Endothelial cell of umbilical vein (primary cell): ENCODE data around the gene AP1M1. TPM values are rescaled to one million over a fixed set of nuclear protein-coding genes. Genes with fewer than 3 reads are reported as not detected.

Experiments
- BruUV-seq: library from RNA; stranded (reverse); fragments of 400-500 nt; replicated peaks from 2 replicates; lab custom pipeline; 2021; lab: Mats Ljungman, UMichigan
- CTCF ChIA-PET: fragments of 300-600, 350-600 bp; sonication (Branson Sonifier 250); formaldehyde crosslinking; loops from one replicate; lab custom pipeline; 2021; ENCODE audit warnings: antibody characterized with exemption, inconsistent platforms; lab: Charles Lee
- POLR2A ChIA-PET: fragments of 300-600, 350-600 bp; sonication (Branson Sonifier 250); formaldehyde crosslinking; loops from one replicate; lab custom pipeline; 2021; ENCODE audit warnings: antibody characterized with exemption, inconsistent platforms; lab: Charles Lee
- DNase-seq: peaks from one replicate; pipeline ENCODE4 v3.0.0-alpha.2; 2011; ENCODE audit warnings: low read depth, low spot score
- FAIRE-seq: peaks from 2 replicates; lab custom pipeline; 2011; peaks lifted over from hg19 to GRCh38; lab: Jason Lieb, UNC
- H2AFZ ChIP-seq: 2 replicates; pipeline ENCODE4 v1.6.0; 2012; ENCODE audit warnings: low read depth, low read length, control low read depth, inconsistent platforms
- H3K27ac ChIP-seq: 2 replicates; pipeline ENCODE4 v1.5.1; 2011; ENCODE audit warnings: low read depth, mild to moderate bottlenecking, control low read depth, low read length, moderate library complexity; ENCODE audit not compliant: insufficient read depth
- H3K27me3 ChIP-seq, 2 experiments: 2 replicates each; pipeline versions ENCODE4 v1.6.0 to v1.6.1; 2011; ENCODE audit warnings: low read length in 2 of 2, mixed read lengths in 1 of 2; ENCODE audit not compliant: control insufficient read depth in 2 of 2, insufficient read depth in 2 of 2
- H3K36me3 ChIP-seq, 2 experiments: 2 replicates in 1 of 2; 3 replicates in 1 of 2; pipeline ENCODE4 v1.5.1; 2011; ENCODE audit warnings: low read length in 2 of 2, mild to moderate bottlenecking in 1 of 2, moderate library complexity in 1 of 2; ENCODE audit not compliant: control insufficient read depth in 2 of 2, insufficient read depth in 2 of 2; ENCODE audit errors: extremely low read depth in 1 of 2
- H3K4me1 ChIP-seq: 3 replicates; pipeline ENCODE4 v1.5.1; 2011; ENCODE audit warnings: mild to moderate bottlenecking, low read length; ENCODE audit not compliant: control insufficient read depth, insufficient read depth; ENCODE audit errors: extremely low read depth
- H3K4me2 ChIP-seq: 2 replicates; pipeline ENCODE4 v1.6.1; 2011; ENCODE audit warnings: low read length, control low read depth, mixed read lengths; ENCODE audit not compliant: insufficient read depth
- H3K4me3 ChIP-seq, 3 experiments: fragments of 200-600 bp in 1 of 3; sonication (generic), shearing (Covaris generic) in 1 of 3; replicated peaks in 1 of 3; 2 replicates each; pipeline ENCODE4 v1.5.1; 2011 to 2016; ENCODE audit warnings: control low read depth in 3 of 3, low read length in 3 of 3, mild to moderate bottlenecking in 2 of 3, inconsistent platforms in 1 of 3, low read depth in 1 of 3, moderate library complexity in 1 of 3; ENCODE audit not compliant: insufficient read depth in 1 of 3
- H3K79me2 ChIP-seq: 2 replicates; pipeline ENCODE4 v1.6.0; 2012; ENCODE audit warnings: low read length, inconsistent platforms; ENCODE audit not compliant: control insufficient read depth, insufficient read depth
- H3K9ac ChIP-seq: replicated peaks from 2 replicates; pipeline ENCODE3; 2011; ENCODE audit warnings: low read length, control low read depth; ENCODE audit not compliant: insufficient read depth; ENCODE audit errors: extremely low read depth
- H3K9me1 ChIP-seq: replicated peaks from 3 replicates; pipeline ENCODE4 v1.6.0; 2011; ENCODE audit warnings: mild to moderate bottlenecking, low read length; ENCODE audit not compliant: control insufficient read depth, insufficient read depth; ENCODE audit errors: extremely low read depth
- H3K9me3 ChIP-seq: replicated peaks from 2 replicates; pipeline ENCODE4 v1.5.1; 2012; ENCODE audit warnings: low read length, inconsistent platforms; ENCODE audit not compliant: control insufficient read depth, insufficient read depth
- H4K20me1 ChIP-seq: replicated peaks from 2 replicates; pipeline ENCODE3; 2011; ENCODE audit warnings: mild to moderate bottlenecking, low read length; ENCODE audit not compliant: control insufficient read depth, insufficient read depth; ENCODE audit errors: extremely low read depth
- EZH2 ChIP-seq: IDR thresholded peaks from 2 replicates; pipeline ENCODE4 v1.6.1; 2012; ENCODE audit warnings: borderline replicate concordance, low read depth, mild to moderate bottlenecking, moderate library complexity, low read length, inconsistent platforms; ENCODE audit not compliant: severe bottlenecking
- FOS ChIP-seq: IDR thresholded peaks from 2 replicates; pipeline ENCODE4 v1.6.1; 2011; ENCODE audit warnings: mild to moderate bottlenecking, low read length, moderate library complexity, borderline replicate concordance; ENCODE audit not compliant: insufficient read depth
- GATA2 ChIP-seq: IDR thresholded peaks from 2 replicates; pipeline ENCODE4 v1.7.0; 2011; ENCODE audit warnings: low read depth, mild to moderate bottlenecking, moderate library complexity, mixed read lengths, low read length; ENCODE audit not compliant: insufficient read length, insufficient read depth
- MAX ChIP-seq: IDR thresholded peaks from 2 replicates; pipeline ENCODE4 v1.6.1; 2011; ENCODE audit not compliant: insufficient read depth, insufficient read length
- MYC ChIP-seq: IDR thresholded peaks from one replicate; pipeline ENCODE4 v1.6.1; 2011; ENCODE audit warnings: mild to moderate bottlenecking, low read depth, low read length
- POLR2A ChIP-seq: IDR thresholded peaks from 2 replicates; pipeline ENCODE4 v1.6.1; 2012; ENCODE audit warnings: low read depth, mild to moderate bottlenecking, control low read depth, low read length
- POLR2AphosphoS5 ChIP-seq: IDR thresholded peaks from 2 replicates; pipeline ENCODE4 v1.6.1; 2012; ENCODE audit warnings: low read depth, mild to moderate bottlenecking, control low read depth, low read length, moderate library complexity; ENCODE audit not compliant: insufficient read depth
- dilution Hi-C: fragments of 300-500 bp; cut with MboI; formaldehyde crosslinking; loops from one replicate; pipeline ENCODE4 v1.15.0; 2019; ENCODE audit warnings: low sequenced_read_pairs; ENCODE audit not compliant: extremely low pct_ligation_motif_present
- intact Hi-C: fragments of 100-400 bp; cut with micrococcal nuclease; formaldehyde crosslinking; loops from one replicate; pipeline ENCODE4 v1.10.0; 2022
- polyA plus RNA-seq, 4 experiments: library from polyadenylated mRNA; depleted of rRNA in 3 of 4; stranded (reverse) in 3 of 4; unstranded in 1 of 4; fragments of >200 nt; gene quantifications; 2 replicates each; pipeline versions ENCODE4 v1.2.1 to v1.2.3, GENCODE V29; 2011 to 2012; ENCODE audit warnings: missing spikeins in 1 of 4
- total RNA-seq: library from RNA; stranded (reverse); gene quantifications from 2 replicates; pipeline ENCODE4 v1.2.3, GENCODE V29; 2021
- TF ChIP-seq, protein P1 (sequence below), 2 donors: IDR thresholded peaks; 1 replicate in 1 of 2; 2 replicates in 1 of 2; pipeline ENCODE4 v1.5.1; 2011; ENCODE audit warnings: low read length in 2 of 2, mild to moderate bottlenecking in 2 of 2, moderate library complexity in 2 of 2, control low read depth in 1 of 2, inconsistent platforms in 1 of 2, low read depth in 1 of 2; ENCODE audit not compliant: insufficient read depth in 1 of 2; ENCODE audit errors: extremely low read depth in 1 of 2

The AP1M1 gene
- total and polyA plus RNA-seq, 2 donors (not counting 3 experiments of a cell fraction or from before 2014, with no cell fraction given), result 99.3 to 129 TPM

GRCh38 chr19:16180611-16181010, 17.1 kb upstream of the AP1M1 start:
- no peaks in the 10 kb centered on the region for H3K27me3 ChIP-seq
- no peaks in the 10 kb centered on the region for H3K9me3 ChIP-seq
- H3K79me2 ChIP-seq, result peaks cover 3% of the 10 kb centered on the region
- ChIA-PET CTCF (interaction anchor here (1.0 to 5.7 kb wide), 11 partner anchors 63 to 551 kb away, joined by 3 to 67 read pairs (median 4); no protein-coding TSS in a partner anchor), POLR2A (interaction anchor here (0.7 kb wide), 1 partner anchor 8 kb away, joined by 4 read pairs; no protein-coding TSS in a partner anchor)
- no peak overlapping the region for H3K9ac ChIP-seq
- no peaks in the 10 kb centered on the region for H4K20me1 ChIP-seq
- no peak overlapping the region for H3K4me3 ChIP-seq
- no peak overlapping the region for H2AFZ ChIP-seq
- no peak for TF ChIP-seq FOS
- no peak for TF ChIP-seq POLR2AphosphoS5
- no peak for TF ChIP-seq MYC
- TF ChIP-seq POLR2A, result no peak
- TF ChIP-seq, protein P1, sequence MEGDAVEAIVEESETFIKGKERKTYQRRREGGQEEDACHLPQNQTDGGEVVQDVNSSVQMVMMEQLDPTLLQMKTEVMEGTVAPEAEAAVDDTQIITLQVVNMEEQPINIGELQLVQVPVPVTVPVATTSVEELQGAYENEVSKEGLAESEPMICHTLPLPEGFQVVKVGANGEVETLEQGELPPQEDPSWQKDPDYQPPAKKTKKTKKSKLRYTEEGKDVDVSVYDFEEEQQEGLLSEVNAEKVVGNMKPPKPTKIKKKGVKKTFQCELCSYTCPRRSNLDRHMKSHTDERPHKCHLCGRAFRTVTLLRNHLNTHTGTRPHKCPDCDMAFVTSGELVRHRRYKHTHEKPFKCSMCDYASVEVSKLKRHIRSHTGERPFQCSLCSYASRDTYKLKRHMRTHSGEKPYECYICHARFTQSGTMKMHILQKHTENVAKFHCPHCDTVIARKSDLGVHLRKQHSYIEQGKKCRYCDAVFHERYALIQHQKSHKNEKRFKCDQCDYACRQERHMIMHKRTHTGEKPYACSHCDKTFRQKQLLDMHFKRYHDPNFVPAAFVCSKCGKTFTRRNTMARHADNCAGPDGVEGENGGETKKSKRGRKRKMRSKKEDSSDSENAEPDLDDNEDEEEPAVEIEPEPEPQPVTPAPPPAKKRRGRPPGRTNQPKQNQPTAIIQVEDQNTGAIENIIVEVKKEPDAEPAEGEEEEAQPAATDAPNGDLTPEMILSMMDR (IDR thresholded peaks at IDR 0.05; ENCODE audit: extremely low read depth in 1 of 2, insufficient read depth in 1 of 2, low read depth in 1 of 2, low read length in 2 of 2), result no peak
- no peak for TF ChIP-seq GATA2
- TF ChIP-seq MAX, result no peak
- no peak for TF ChIP-seq EZH2
- no peaks in the 10 kb centered on the region for H3K36me3 ChIP-seq
- no peak overlapping the region for H3K4me2 ChIP-seq
- FAIRE-seq, result no peak
- DNase-seq, result no peak
- no TSS peak for BruUV-seq
- dilution Hi-C loops (no loop called here), intact Hi-C loops (loop anchor here (10.0 kb wide), 1 partner anchor 1076 kb away; the partner anchor contains the start of gene SYDE1)
- H3K9me1 ChIP-seq, result no peaks in the 10 kb centered on the region
- H3K4me1 ChIP-seq, result peaks cover 3% of the 10 kb centered on the region
- H3K27ac ChIP-seq, result no peak overlapping the region
